ENCODE data around the gene GP1BB.

- TF ChIP-seq, protein P1, sequence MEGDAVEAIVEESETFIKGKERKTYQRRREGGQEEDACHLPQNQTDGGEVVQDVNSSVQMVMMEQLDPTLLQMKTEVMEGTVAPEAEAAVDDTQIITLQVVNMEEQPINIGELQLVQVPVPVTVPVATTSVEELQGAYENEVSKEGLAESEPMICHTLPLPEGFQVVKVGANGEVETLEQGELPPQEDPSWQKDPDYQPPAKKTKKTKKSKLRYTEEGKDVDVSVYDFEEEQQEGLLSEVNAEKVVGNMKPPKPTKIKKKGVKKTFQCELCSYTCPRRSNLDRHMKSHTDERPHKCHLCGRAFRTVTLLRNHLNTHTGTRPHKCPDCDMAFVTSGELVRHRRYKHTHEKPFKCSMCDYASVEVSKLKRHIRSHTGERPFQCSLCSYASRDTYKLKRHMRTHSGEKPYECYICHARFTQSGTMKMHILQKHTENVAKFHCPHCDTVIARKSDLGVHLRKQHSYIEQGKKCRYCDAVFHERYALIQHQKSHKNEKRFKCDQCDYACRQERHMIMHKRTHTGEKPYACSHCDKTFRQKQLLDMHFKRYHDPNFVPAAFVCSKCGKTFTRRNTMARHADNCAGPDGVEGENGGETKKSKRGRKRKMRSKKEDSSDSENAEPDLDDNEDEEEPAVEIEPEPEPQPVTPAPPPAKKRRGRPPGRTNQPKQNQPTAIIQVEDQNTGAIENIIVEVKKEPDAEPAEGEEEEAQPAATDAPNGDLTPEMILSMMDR (IDR thresholded peaks at IDR 0.05; ENCODE audit: low read depth, low read length) = no peak
- TF ChIP-seq EZH2phosphoT487 (IDR thresholded peaks at IDR 0.05; ENCODE audit: low read depth) = no peak
Measured at GRCh38 chr22:19741053-19741452, 17.7 kb downstream of the GP1BB start.

All from OCI-LY3 (cell line).